Heart left ventricle (tissue), 16 donors: Measurements from ENCODE around the gene NISCH. TPM values are rescaled to one million over a fixed set of nuclear protein-coding genes. Genes with fewer than 3 reads are reported as not detected.
A peak's percentile ranks its signal among the peaks of the same experiment; 100 is the strongest.

Source experiments
- ATAC-seq, 4 donors: fragments of 200-7000 bp; cut with Tn5 transposase; one replicate each; pipeline ENCODE4 v1.9.1; 2020 to 2022; ENCODE audit warnings: moderate library complexity in 4 of 4, mild to moderate bottlenecking in 3 of 4, moderate number of reproducible peaks in 1 of 4
- DNase-seq, 5 donors: peaks; one replicate each; pipeline ENCODE4 v3.0.0-alpha.2; 2020
- H3K27ac ChIP-seq, 12 donors: fragments of 200-600 bp; sonication (generic) in 4 of 12; one replicate each; pipeline versions ENCODE4 v1.5.0 to v1.8.0; 2016 to 2022; ENCODE audit warnings: mild to moderate bottlenecking in 2 of 12
- H3K27me3 ChIP-seq, 9 donors: fragments of 200-600 bp; sonication (generic) in 2 of 9; one replicate each; pipeline versions ENCODE4 v1.5.1 to v1.8.0; 2016 to 2022; ENCODE audit warnings: mild to moderate bottlenecking in 3 of 9
- H3K36me3 ChIP-seq, 9 donors: fragments of 200-600 bp; sonication (generic) in 2 of 9; one replicate each; pipeline versions ENCODE4 v1.5.0 to v1.8.0; 2018 to 2022; ENCODE audit warnings: mild to moderate bottlenecking in 2 of 9
- H3K4me1 ChIP-seq, 12 donors: fragments of 200-600 bp; sonication (generic) in 4 of 12; one replicate each; pipeline versions ENCODE4 v1.5.0 to v1.8.0; 2016 to 2022; ENCODE audit warnings: mild to moderate bottlenecking in 3 of 12
- H3K4me3 ChIP-seq, 12 donors: fragments of 200-600 bp; sonication (generic) in 4 of 12; one replicate each; pipeline versions ENCODE4 v1.5.0 to v1.8.0; 2017 to 2022; ENCODE audit warnings: mild to moderate bottlenecking in 9 of 12, moderate library complexity in 4 of 12
- H3K9me3 ChIP-seq, 12 donors: fragments of 200-600 bp; sonication (generic) in 4 of 12; one replicate each; pipeline versions ENCODE4 v1.5.0 to v1.8.0; 2016 to 2022; ENCODE audit warnings: mild to moderate bottlenecking in 1 of 12
- CTCF ChIP-seq, 12 donors: fragments of 200-600 bp; sonication (generic) in 4 of 12; IDR thresholded peaks; one replicate each; pipeline versions ENCODE4 v1.5.0 to v1.8.0; 2018 to 2022; ENCODE audit warnings: antibody characterized with exemption in 12 of 12, mild to moderate bottlenecking in 5 of 12
- POLR2A ChIP-seq, 2 donors: fragments of 450-650 bp; IDR thresholded peaks; one replicate each; pipeline ENCODE4 v1.6.1; 2017; ENCODE audit warnings: antibody characterized with exemption in 2 of 2, mild to moderate bottlenecking in 2 of 2, moderate library complexity in 2 of 2
- WGBS, 4 donors: extraction: QIAGEN DNeasy Blood & Tissue Kit in 2 of 4; methylation state at CpG; one replicate each; pipeline versions ENCODE4 v1.1.5 to v1.1.7; 2013 to 2018; 5-methylcytosine and 5-hydroxymethylcytosine counted together
- intact Hi-C, 10 donors: fragments of 100-400 bp; cut with DNase I; formaldehyde crosslinking; loops; one replicate each; pipeline versions ENCODE4 v1.11.1 to v1.14.2; 2022
- polyA plus RNA-seq, 2 donors: library from polyadenylated mRNA; stranded (reverse); fragments of 200-250 nt; gene quantifications; one replicate each; pipeline ENCODE4 v1.2.3, GENCODE V29; 2013
- total RNA-seq, 9 donors: library from RNA; depleted of rRNA in 2 of 9; stranded (reverse); fragments of >200 nt in 2 of 9; fragmentation: NEBNext Ultra II Directional in 3 of 9; extraction: Animal tissue kit (Norgen Biotek cat#: 25700) in 3 of 9; gene quantifications; one replicate each; pipeline versions ENCODE4 v1.1.0 to v1.2.4, GENCODE V29; 2016 to 2023
- donor health status: ischemic (EF 13 %, LVEDD 7.1; RV severe dilation, severe dysfunction).
- donor health status: healthy with polysubstance abuse.
- donor health status: DM: no; HTN: yes; CAD: no.
- donor health status: DM: no; HTN: no; CAD: no.
- donor health status: ischemic (EF 25% LVEDD 6.9; RV normal size, moderate dysfunction).
- donor health status: ischemic (EF 25% LVEDD 5.7; RV mildly dilated, moderate dysfunction).
- donor health status: healthy.
- donor health status: DM: yes; HTN: yes; CAD: no.
- donor health status: ischemic (EF 35%, LVEDD 5.7; RV mildly dilated, moderate dysfunction).
- donor health status: nonischemic (EF 11% LVEDD 7.7; RV severe dilation, severe dysfunction).
- donor health status: DM: yes; HTN: yes; CAD: no.
- donor health status: PGD.
- donor health status: ischemic (EF 29% LVEDD 5.4; RV normal size, mild dysfunction).
- donor health status: nonischemic (EF 23%, LVEDD 6.1; RV moderate dilation, normal function).

Gene NISCH
- total and polyA plus RNA-seq, 11 donors: 28.8 to 56.2 (median 42.0) TPM

GRCh38 chr3:52487788-52488691 lies 32.6 kb downstream of the NISCH start:
- Histone ChIP-seq H3K27ac (peak overlapping the region in 1 of 12 donors; percentile 25), H3K4me3 (no peak overlapping the region), H3K36me3 (peaks cover 0 to 91% (median 77%) of the 10 kb centered on the region in 9 donors), H3K27me3 (no peaks in the 10 kb centered on the region), H3K9me3 (no peaks in the 10 kb centered on the region), H3K4me1 (peaks cover 8 to 67% (median 43%) of the 10 kb centered on the region in 12 donors)
- DNase-seq (no peak), ATAC-seq (no peak)
- intact Hi-C loops: loop anchor here in 1 of 10 donors (5.0 kb wide), 1 partner anchor 39 kb away; no protein-coding TSS in a partner anchor
- TF ChIP-seq POLR2A (IDR thresholded peaks at IDR 0.05) (no peak), CTCF (IDR thresholded peaks at IDR 0.05) (no peak)
- WGBS, 4 donors: 94 to 96% (median 96%) methylated on average over 53 to 59 of the region's 59 CpGs

- H3K4me3 ChIP-seq: no peak overlapping the region
- intact Hi-C loops: loop anchor here in 1 of 10 donors (5.0 kb wide), 1 partner anchor 39 kb away; no protein-coding TSS in a partner anchor
- peaks cover 0 to 90% (median 76%) of the 10 kb centered on the region in 9 donors for H3K36me3 ChIP-seq
- WGBS, 4 donors: 63 to 85% (median 74%) methylated on average over 2 to 3 of the region's 3 CpGs
- peaks cover 8 to 67% (median 39%) of the 10 kb centered on the region in 12 donors for H3K4me1 ChIP-seq
- H3K27me3 ChIP-seq: no peaks in the 10 kb centered on the region
- no peak for TF ChIP-seq POLR2A (IDR thresholded peaks at IDR 0.05)
- no peak for TF ChIP-seq CTCF (IDR thresholded peaks at IDR 0.05)
- DNase-seq: no peak
- H3K27ac ChIP-seq: peak overlapping the region in 1 of 12 donors; percentile 25
- ATAC-seq: no peak
- H3K9me3 ChIP-seq: no peaks in the 10 kb centered on the region
Measured at GRCh38 chr3:52488746-52489145, 33.3 kb downstream of the NISCH start.

DNA sequence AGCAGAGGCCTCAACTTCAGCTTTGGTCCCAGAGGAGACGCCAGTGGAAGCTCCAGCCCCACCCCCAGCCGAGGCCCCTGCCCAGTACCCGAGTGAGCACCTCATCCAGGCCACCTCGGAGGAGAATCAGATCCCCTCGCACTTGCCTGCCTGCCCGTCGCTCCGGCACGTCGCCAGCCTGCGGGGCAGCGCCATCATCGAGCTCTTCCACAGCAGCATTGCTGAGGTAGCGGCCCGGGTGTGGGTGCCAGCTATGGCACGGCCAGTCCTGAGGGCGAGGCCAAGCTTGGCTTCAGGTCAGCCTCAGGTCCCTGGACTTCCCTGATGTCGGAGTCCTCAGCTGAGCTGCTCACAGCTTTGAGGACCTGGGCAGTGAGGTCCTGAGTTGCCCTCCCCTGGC lies 34.0 kb downstream of the NISCH start:
- Histone ChIP-seq H3K4me3 (no peak overlapping the region), H3K27ac (peak overlapping the region in 6 of 12 donors; percentile 65 to 87 (median 80)), H3K4me1 (peaks cover 6 to 67% (median 38%) of the 10 kb centered on the region in 12 donors), H3K36me3 (peaks cover 0 to 89% (median 76%) of the 10 kb centered on the region in 9 donors), H3K27me3 (no peaks in the 10 kb centered on the region), H3K9me3 (no peaks in the 10 kb centered on the region)
- no peak for TF ChIP-seq POLR2A (IDR thresholded peaks at IDR 0.05)
- TF ChIP-seq CTCF (IDR thresholded peaks at IDR 0.05): no peak
- 88 to 100% (median 95%) methylated on average over 3 to 18 of the region's 18 CpGs for WGBS, 4 donors
- intact Hi-C loops: loop anchor here in 1 of 10 donors (5.0 kb wide), 1 partner anchor 38 kb away; no protein-coding TSS in a partner anchor
- ATAC-seq (no peak), DNase-seq (peak in 1 of 5 donors; percentile 61)
